Coronary artery (tissue), 2 donors: Measurements from ENCODE around the gene DGKD.

Experiments
- DNase-seq: peaks from one replicate; pipeline ENCODE4 v3.0.0-alpha.2; 2017; ENCODE audit warnings: low spot score
- H3K27ac ChIP-seq, 2 donors: fragments of 200-600 bp; sonication (generic); one replicate each; pipeline ENCODE4 v1.5.1; 2016 to 2019
- H3K4me3 ChIP-seq: fragments of 200-600 bp; sonication (generic); 2 replicates; pipeline ENCODE4 v1.5.1; 2016; ENCODE audit warnings: mild to moderate bottlenecking, moderate library complexity
- CTCF ChIP-seq: fragments of 200-600 bp; sonication (generic); IDR thresholded peaks from one replicate; pipeline ENCODE4 v1.5.1; 2019; ENCODE audit warnings: antibody characterized with exemption

Gene DGKD

GRCh38 chr2:233499928-233500327, 145.6 kb downstream of the DGKD start:
- no peak for DNase-seq
- TF ChIP-seq CTCF: no peak
- H3K27ac ChIP-seq: no peak overlapping the region
- H3K4me3 ChIP-seq: no peak overlapping the region

- no peak for DNase-seq
- H3K4me3 ChIP-seq: no peak overlapping the region
- no peak for TF ChIP-seq CTCF
- no peak overlapping the region for H3K27ac ChIP-seq
These were observed 147.1 kb downstream of the DGKD start for GRCh38 chr2:233501198-233502076.

DNA sequence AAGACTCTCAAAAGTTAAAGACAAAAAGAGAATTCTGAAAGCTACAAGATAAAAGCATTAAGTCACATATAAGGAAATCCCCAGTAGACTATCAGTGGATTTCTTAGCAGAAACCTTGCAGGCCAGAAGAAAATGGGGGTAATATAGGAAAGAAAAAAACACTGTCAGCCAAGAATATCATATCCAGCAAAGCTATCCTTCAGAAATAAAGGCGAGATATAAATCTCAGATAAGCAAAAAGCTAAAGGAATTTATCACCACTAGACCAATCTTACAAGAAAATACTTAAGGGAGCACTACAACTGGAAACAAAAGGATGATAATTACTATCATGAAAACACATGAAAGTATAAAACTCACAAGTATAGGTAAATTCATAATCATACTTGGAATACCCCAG, 149.2 kb downstream of the DGKD start:
- H3K4me3 ChIP-seq: no peak overlapping the region
- TF ChIP-seq CTCF: no peak
- DNase-seq: no peak
- H3K27ac ChIP-seq: no peak overlapping the region

DNA sequence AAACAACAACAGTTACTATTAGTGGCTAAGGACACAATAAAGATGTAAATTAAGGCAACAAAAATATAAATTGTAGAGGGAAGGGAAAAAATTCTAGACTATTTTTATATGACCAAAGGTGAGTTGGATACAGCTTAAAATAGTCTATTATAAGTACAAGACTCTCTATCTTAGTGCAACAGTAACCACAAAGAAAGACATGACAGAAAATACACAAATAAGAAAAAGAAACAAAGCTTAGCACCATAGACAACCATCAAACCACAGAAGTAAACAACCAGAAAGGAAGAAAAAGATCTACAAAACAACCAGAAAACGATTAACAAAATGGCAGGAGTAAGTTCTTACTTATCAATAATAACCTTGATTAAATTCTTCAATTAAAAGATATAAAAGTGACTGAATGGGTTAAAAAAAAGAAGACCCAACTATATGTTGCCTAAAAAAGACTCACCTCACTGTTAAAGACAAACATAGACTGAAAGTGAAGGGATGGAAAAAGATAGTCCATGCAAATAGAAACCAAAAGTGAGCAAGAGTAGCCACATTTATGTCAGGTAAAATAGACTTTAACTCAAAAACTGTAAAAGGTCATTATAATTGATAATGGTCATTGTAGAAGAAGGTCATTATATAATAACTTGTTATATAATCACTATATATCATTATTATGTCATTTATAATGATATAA, 149.8 kb downstream of the DGKD start:
- no peak for DNase-seq
- TF ChIP-seq CTCF: no peak
- Histone ChIP-seq H3K27ac (no peak overlapping the region), H3K4me3 (no peak overlapping the region)

GRCh38 chr2:233513953-233514655, 159.8 kb downstream of the DGKD start:
- H3K4me3 ChIP-seq: no peak overlapping the region
- DNase-seq: no peak
- no peak for TF ChIP-seq CTCF
- no peak overlapping the region for H3K27ac ChIP-seq

GRCh38 chr2:233519787-233520611, 165.7 kb downstream of the DGKD start:
- DNase-seq: no peak
- Histone ChIP-seq H3K4me3 (no peak overlapping the region), H3K27ac (no peak overlapping the region)
- no peak for TF ChIP-seq CTCF
